ENCODE measurements around the gene TEP1. TPM values are rescaled to one million over a fixed set of nuclear protein-coding genes. Genes with fewer than 3 reads are reported as not detected.
A peak's percentile ranks its signal among the peaks of the same experiment; 100 is the strongest.
"Not testable (repeated sequence)": the region's sequence is repeated elsewhere in the genome, so short reads cannot be mapped to it uniquely, and the experiment has no call there.

Gene TEP1
- total and polyA plus RNA-seq, 2 experiments from 2014 or later, result 10.7 to 29.4 TPM

DNA sequence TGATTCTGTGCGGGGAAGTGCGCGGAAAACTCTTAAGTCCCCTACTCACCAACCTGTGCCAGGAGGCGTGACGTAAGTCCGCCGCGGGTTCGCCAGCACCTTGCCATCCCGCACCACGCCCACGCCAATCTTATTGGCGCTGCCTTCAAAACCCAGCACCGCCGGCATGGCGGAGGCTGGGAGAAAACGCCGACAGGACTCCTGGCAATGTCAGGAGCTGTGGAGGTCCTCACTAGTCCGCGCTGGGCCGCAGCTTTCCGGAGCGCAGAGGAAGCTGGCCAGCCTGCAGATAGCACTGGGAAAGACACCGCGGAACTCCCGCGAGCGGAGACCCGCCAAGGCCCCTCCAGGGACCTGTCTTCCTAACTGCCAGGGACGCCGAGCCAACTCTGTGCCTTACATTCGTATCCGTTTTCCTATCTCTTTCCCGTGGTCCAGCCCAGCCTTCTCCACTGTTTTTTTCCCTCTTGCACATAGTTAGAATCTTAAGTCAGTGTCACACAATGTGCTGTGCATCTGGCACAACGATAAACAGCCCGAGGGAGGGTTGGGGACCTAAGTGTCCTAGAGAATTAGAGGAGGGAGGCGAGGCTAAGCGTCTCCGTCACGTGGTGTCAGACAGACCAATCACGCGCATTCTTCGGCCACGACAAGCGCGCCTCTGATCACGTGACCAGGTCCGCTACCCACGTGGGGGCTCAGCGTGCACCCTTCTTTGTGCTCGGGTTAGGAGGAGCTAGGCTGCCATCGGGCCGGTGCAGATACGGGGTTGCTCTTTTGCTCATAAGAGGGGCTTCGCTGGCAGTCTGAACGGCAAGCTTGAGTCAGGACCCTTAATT lies 41.4 kb upstream of the TEP1 start, which contains the start of the genes APEX1 and OSGEP:
Gene APEX1 (plus strand): TSS at position 711 of the 839 bp plus-strand sequence. CDS start 420 bp downstream, outside the sequence.
Gene OSGEP (minus strand): TSS at position 297 of the 839 bp plus-strand sequence. CDS start 129 bp downstream, at position 168.
- Histone ChIP-seq H3K9me3 (ENCODE audit: low read depth) (no peaks in the 10 kb centered on the region), H3K27ac (peak within 1 kb of the TSS; percentile 96), H3K9me2 (replicated peaks; ENCODE audit: insufficient read depth) (no peaks in the 10 kb centered on the region), H3K27me3 (no peaks in the 10 kb centered on the region), H3K4me3 (peak within 1 kb of the TSS; percentile 60), H2AFZ (peak within 1 kb of the TSS; percentile 72), H3K36me3 (replicated peaks; ENCODE audit: insufficient read depth, low read depth) (no peaks in the 10 kb centered on the region), H4K20me1 (ENCODE audit: insufficient read depth, poor library complexity, severe bottlenecking) (no peaks in the 10 kb centered on the region), H3K79me2 (peaks cover 54% of the 10 kb centered on the region), H3K4me1 (ENCODE audit: insufficient read depth) (peaks cover 18% of the 10 kb centered on the region), H3K4me2 (peak within 1 kb of the TSS; percentile 92)
- DNase-seq (ENCODE audit: low spot score), result peak; percentile 100
- TF ChIP-seq EZH2phosphoT487 (IDR thresholded peaks at IDR 0.05; ENCODE audit: low read depth, severe bottlenecking, unreplicated experiment), result no peak
- no peak for TF ChIP-seq EZH2 (IDR thresholded peaks at IDR 0.05; ENCODE audit: borderline replicate concordance)
- TF ChIP-seq CTCF (IDR thresholded peaks at IDR 0.05; ENCODE audit: poor library complexity), result no peak
- WGBS (ENCODE audit: low lambda C conversion rate, missing lambda C conversion rate), result under 1% methylated on average over 56 of the region's 56 CpGs

DNA sequence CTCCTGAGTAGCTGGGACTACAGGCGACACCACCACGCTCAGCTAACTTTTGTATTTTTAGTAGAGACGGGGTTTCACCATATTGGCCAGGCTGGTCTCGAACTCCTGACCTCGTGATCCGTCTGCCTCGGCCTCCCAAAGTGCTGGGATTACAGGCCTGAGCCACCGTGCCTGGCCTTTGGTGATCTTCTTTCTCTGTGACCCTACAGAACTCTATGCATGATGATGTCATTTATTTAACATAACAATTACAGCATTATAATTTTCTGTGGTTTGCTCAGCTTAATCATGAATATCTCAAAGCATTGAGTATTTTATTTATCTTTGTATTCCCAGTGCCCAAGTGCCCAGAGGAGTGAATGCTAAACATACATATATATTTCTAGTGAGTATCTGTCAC lies 39.5 kb upstream of the TEP1 start:
- 93% methylated on average over 8 of the region's 8 CpGs for WGBS (ENCODE audit: low lambda C conversion rate, missing lambda C conversion rate)
- not testable (repeated sequence) for H4K20me1 ChIP-seq (ENCODE audit: insufficient read depth, poor library complexity, severe bottlenecking); H3K36me3 ChIP-seq (replicated peaks; ENCODE audit: insufficient read depth, low read depth); H3K9me2 ChIP-seq (replicated peaks; ENCODE audit: insufficient read depth); H3K27me3 ChIP-seq; H3K4me3 ChIP-seq; H2AFZ ChIP-seq; H3K27ac ChIP-seq; H3K9me3 ChIP-seq (ENCODE audit: low read depth); DNase-seq (ENCODE audit: low spot score)
- Histone ChIP-seq H3K4me1 (ENCODE audit: insufficient read depth) (peaks cover 14% of the 10 kb centered on the region), H3K79me2 (peaks cover 36% of the 10 kb centered on the region), H3K4me2 (peak overlapping the region; percentile 70)

DNA sequence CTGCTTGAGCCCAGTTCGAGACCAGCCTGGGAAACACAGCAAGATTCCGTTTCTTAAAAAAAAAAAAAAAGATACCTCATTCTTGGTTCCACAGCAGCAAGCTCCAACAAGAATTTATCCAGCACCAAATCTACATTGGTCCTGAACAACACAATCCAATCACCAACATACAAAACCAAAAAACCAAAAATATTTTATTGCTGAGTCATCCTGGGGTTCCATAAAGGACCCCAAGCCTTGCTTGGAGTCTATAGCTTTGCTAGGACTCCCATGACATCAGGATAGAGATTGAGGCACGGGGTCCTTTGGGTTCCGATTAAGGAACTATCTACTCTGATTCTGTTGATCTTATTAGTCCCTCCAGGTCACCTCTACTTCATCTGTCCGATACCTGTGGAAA lies 33.6 kb upstream of the TEP1 start:
- 92% methylated on average over 5 of the region's 5 CpGs for WGBS (ENCODE audit: low lambda C conversion rate, missing lambda C conversion rate)
- no peak overlapping the region for H3K4me2 ChIP-seq
- H3K27ac ChIP-seq, result no peak overlapping the region
- H3K36me3 ChIP-seq (replicated peaks; ENCODE audit: insufficient read depth, low read depth), result no peaks in the 10 kb centered on the region
- H3K4me3 ChIP-seq, result no peak overlapping the region
- H3K27me3 ChIP-seq, result no peaks in the 10 kb centered on the region
- no peak for DNase-seq (ENCODE audit: low spot score)
- no peak overlapping the region for H2AFZ ChIP-seq
- H3K79me2 ChIP-seq, result no peaks in the 10 kb centered on the region
- H3K9me3 ChIP-seq (ENCODE audit: low read depth), result no peaks in the 10 kb centered on the region
- H3K9me2 ChIP-seq (replicated peaks; ENCODE audit: insufficient read depth), result no peaks in the 10 kb centered on the region
- TF ChIP-seq EZH2phosphoT487 (IDR thresholded peaks at IDR 0.05; ENCODE audit: low read depth, severe bottlenecking, unreplicated experiment) (no peak), CTCF (IDR thresholded peaks at IDR 0.05; ENCODE audit: poor library complexity) (no peak), EZH2 (IDR thresholded peaks at IDR 0.05; ENCODE audit: borderline replicate concordance) (no peak)
- H4K20me1 ChIP-seq (ENCODE audit: insufficient read depth, poor library complexity, severe bottlenecking), result no peaks in the 10 kb centered on the region
- H3K4me1 ChIP-seq (ENCODE audit: insufficient read depth), result peaks cover 4% of the 10 kb centered on the region

- H3K9me3 ChIP-seq (ENCODE audit: low read depth); H3K4me3 ChIP-seq; H3K36me3 ChIP-seq (replicated peaks; ENCODE audit: insufficient read depth, low read depth); H4K20me1 ChIP-seq (ENCODE audit: insufficient read depth, poor library complexity, severe bottlenecking); H3K4me1 ChIP-seq (ENCODE audit: insufficient read depth); H3K4me2 ChIP-seq; DNase-seq (ENCODE audit: low spot score); H3K79me2 ChIP-seq; H2AFZ ChIP-seq; H3K27me3 ChIP-seq; H3K9me2 ChIP-seq (replicated peaks; ENCODE audit: insufficient read depth): not testable (repeated sequence)
- WGBS (ENCODE audit: low lambda C conversion rate, missing lambda C conversion rate), result 58% methylated on average over 4 of the region's 4 CpGs
- peak overlapping the region; percentile 46 for H3K27ac ChIP-seq
These were observed 30.3 kb upstream of the TEP1 start for GRCh38 chr14:20443650-20444049.
